Activated CD4-positive, alpha-beta T cell treated with anti-CD3 and anti-CD28 coated beads, Interleukin-2, amount 50 U/mL, for 48 hours (primary cell): ENCODE measurements around the gene DLX2.
"Not testable (repeated sequence)": the region's sequence is repeated elsewhere in the genome, so short reads cannot be mapped to it uniquely, and the experiment has no call there.

Experiments used
- DNase-seq, 2 experiments: peaks; one replicate each; pipeline ENCODE4 v3.0.0-alpha.2; 2020

Gene DLX2

DNA sequence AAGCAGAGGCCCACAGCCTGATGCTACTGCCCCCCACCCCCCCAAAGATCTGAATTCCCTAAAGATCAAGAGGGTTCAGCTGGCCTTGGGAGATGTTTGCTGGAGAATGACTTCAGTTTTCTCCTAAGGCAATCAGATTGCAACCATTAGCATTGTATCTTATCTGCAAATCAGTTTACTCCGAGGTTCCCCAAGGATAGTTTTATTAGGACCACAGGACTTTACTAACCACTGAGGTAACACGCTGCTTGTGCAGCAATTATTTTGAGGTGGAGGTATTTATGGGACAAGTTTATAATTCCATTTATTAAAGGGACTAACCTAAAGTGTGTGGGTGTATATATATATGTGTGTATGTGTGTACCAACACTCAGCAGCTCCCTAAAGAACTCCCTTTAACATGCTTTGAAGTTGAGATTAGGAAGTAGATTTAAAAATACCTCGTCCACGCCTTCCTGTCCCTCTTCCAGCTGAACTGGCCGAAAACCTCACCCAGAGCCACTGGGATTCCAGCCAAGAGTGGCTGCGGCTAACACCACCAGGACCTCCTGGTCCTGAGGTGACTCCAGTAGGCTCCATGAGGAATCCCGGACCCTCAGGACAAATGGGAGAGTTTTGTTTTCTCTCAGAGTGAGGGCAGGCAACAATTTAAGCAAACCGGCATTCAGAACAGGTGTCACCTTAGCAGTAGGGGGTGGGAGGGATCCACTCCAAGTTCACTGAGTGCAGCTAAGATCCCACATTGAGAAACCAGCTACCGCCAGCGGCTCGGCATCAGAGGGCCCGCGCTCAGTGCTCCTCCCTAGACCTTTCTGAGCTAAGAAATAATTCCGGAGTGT is 20.4 kb downstream of the DLX2 start:
- no peak for DNase-seq

DNA sequence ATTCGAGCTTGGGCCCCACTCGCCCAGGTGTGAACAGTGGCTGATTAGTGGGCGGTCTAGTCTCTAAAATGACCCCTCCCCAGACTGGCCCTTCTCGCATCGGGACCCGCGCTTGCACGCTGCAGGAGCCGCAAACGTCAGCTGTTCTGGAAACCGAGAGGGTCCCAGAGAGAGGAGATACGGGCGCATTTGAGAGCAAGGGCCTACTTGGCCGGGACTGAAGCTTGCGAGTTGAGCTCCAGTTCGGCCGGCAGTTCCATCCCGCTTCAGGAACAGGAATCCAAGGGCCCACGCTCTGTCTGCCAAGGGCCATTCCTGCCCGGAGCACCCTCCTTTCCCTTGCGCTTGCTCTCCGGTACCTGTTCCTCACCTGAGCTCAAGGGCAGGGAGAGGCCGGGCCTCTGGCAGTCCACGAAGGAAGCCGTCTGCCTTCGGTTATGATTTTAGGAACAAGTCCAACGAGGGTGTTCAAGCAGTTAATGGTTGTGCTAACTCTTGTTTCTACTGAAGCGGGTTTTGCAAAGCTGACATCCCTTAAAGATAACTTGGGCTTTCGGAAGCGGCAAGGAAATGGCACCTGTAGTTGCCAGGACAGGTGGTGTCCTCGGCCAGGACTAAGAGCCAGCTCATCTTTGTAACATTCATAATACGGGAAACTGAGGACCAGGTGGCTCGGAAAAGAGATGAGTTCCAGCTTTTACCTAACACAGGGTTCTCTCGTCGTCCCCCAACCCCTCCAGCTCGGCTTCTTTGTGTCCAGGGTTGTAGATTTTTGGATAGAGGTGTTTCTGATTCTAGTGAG is 21.3 kb downstream of the DLX2 start:
- DNase-seq: no peak

DNA sequence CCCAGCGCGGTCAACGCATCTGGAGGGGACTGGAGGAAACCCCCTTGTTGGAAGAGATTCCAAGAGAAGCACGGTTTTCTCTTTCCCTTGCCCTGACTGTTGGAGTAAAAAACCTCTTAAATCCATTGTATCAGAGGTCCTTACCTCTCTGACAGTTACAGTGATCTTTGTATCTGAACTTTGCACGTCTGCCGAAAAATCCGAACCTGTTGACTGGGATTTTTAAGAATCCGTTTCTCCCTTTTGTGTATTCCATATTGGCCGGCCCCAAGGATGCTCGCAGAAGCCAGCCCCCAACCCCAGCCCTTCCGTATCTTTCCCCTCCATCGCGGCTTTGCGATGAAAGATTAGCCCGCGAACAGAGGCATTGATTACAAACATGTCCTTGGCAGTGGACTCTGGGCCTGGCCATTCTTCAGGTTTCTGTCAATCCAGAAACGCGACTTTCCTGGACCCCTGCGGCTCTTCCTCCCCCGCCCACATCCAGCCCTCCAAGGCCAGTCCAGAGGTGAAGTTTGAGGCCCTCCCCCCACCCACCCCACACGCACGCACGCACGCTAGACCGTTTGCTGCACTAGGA is 22.0 kb downstream of the DLX2 start:
- no peak for DNase-seq

DNA sequence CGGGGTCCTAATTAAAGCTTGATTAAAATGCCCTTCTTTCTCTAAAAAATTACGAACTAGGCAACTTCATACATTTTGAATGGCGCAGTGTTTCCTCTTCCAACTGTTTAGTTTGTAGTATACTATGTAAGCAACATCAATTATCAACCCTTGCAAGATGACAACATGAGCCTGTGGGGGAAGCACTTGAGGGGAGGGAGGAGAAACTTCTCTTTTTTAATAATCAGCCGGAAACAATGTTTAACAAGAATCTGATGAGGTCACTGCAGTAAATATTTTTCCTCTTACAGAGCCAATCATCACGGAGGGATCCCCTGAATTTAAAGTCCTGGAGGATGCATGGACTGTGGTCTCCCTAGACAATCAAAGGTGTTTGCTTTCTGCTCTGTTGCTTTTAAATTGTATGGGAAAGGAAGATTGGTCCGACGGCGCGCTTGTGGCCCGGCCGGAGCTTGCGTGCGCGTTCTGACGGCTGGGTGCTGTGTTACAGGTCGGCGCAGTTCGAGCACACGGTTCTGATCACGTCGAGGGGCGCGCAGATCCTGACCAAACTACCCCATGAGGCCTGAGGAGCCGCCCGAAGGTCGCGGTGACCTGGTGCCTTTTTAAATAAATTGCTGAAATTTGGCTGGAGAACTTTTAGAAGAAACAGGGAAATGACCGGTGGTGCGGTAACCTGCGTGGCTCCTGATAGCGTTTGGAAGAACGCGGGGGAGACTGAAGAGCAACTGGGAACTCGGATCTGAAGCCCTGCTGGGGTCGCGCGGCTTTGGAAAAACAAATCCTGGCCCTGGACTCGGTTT is 22.7 kb downstream of the DLX2 start:
- DNase-seq: no peak

DNA sequence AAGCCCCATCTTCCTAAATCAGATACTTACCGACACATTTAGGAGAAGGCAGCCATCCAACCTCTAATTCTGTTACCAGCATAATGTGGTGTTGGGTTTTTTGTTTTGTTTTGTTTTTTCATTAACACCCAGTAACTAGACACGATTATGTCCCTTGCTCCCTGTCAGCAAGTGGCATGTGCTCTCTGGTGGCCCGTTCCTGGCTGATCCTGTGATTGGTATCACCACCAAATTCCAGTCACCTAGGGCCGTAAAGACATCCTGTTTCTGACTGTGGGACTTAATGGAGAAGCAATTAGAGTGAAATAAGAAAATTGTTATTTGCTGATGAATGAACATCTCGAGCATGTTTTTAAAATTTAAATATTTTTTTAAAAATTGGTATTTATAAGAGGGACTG is 23.3 kb downstream of the DLX2 start:
- DNase-seq: no peak

DNA sequence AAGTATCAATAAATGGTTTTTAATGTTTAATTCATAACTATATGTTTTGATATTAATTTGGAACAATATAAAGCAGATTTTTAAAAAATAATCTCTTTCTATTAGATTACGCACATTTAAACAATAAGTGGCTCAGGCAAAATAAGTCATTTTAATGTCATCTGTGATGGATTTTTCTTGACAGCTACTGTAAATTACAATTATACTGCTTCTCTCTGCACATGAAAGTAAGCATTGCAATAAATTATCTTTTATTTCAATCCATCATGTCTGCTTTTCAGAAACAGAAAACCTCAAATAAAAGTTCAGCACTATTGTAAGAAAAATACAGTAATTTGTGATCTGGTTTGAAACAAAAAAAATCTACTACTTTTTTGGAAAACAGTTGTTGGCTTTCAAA is 28.4 kb downstream of the DLX2 start:
- no peak for DNase-seq

DNA sequence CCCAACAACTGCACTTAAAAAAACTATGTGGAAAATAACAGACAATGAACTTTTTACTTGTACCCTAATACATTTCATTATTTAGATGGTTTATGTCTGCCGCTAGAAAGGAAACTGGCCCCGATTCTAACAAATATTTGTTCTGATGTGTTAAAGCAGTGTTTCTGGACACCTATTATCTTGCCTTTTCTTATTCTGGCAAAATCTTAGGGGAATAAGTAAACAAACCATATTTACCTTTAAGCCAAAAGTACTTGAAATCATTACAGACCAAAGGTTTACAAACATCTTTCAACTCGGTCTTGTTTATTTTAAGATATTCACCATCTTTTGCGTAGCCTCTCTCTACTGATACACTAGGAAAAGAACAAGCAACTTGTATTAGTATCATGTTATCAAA is 29.2 kb downstream of the DLX2 start:
- DNase-seq: no peak

DNA sequence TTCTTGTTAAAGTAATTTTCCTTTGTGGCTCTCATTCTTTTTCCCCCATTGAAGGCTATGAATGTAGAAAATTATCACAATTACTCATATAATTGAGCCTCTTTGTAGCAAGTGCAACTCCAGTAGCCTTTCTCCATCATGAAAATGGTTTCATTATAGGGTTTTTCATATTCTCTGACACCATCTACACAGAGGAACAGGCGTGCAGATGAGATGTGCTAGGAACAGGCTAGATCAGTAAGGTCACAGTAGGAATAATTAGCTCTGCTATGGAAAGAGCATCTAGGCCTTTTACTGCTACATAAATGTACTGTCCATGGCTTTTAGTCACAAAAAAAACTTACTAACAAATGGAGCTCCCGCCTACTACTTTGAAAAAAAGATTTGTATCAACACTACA is 30.0 kb downstream of the DLX2 start:
- no peak for DNase-seq

DNA sequence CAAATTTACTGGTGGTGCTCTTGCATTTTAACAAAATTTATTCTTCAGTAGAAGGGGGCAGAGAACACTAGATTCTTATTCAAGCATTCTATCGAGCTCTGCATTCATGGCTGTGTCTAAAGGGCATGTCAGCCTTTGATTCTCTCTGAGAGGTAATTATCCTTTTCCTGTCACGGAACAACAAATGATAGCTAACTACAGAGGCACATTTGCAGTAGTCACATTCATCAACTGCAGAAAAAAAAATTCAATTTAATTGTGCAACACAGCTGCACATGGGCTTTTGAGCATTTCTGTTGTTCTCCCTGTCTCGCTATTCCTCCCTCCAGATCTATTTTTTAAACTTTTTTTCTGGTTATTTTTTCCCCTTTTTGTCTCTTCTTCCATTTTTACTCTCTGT is 30.4 kb downstream of the DLX2 start:
- DNase-seq: no peak

DNA sequence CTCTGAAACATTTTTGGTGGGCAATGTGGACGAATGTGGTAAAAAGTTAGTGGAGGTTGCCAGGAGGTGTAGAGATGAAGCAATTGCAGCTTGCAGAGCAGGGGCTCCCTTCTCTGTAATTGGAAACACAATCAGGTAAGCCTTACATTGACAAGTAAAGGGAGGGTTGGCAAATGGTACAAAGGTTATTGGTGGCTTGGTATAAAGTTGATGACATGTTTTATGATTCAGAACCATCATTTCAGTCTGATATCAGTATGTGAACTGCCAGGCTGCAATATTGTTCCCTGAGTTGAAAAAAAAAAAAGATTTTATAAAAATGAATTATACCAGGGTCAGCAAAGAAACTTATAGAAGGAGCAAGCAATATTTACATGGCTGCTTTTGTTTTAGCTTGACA is 31.8 kb downstream of the DLX2 start:
- no peak for DNase-seq

DNA sequence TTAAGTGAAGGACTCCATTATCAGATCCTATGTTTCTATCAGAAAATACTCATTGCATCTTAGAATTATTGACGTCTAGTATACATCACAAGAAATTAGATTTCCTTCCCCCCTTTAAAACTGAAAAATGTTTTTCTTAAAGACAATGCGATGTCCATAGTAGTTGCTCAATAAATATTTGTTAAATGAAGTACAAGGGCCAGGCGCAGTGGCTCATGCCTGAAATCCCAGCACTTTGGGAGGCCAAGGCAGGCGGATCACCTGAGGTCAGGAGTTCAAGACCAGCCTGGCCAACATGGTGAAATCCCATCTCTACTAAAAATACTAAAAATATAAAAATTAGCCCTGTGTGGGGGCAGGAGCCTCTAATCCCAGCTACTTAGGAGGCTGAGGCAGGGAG is 34.8 kb downstream of the DLX2 start:
- not testable (repeated sequence) for DNase-seq

DNA sequence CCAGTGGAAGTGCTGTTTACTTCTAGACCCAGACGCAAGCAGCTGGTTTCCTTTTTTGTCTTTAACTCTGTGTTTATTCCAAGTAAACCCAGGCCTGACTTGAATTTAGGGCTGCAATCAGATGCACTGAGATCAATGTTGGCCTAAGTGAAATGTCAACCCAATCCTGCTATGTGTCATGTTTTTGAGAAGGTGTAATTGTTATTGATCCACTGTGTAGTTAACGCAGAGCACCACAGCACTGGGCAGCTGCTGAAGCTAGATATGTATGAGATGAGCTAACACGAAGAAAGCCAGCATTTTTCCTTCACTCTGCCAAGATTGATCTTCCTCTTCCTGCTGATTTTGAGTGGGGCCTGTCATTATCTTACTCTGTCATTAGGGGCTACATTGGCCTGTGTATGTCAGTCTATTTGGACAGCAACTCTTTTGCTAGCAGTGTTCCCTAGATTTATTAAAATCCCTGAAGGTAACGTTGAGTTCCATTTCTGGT is 36.3 kb downstream of the DLX2 start:
- no peak for DNase-seq

DNA sequence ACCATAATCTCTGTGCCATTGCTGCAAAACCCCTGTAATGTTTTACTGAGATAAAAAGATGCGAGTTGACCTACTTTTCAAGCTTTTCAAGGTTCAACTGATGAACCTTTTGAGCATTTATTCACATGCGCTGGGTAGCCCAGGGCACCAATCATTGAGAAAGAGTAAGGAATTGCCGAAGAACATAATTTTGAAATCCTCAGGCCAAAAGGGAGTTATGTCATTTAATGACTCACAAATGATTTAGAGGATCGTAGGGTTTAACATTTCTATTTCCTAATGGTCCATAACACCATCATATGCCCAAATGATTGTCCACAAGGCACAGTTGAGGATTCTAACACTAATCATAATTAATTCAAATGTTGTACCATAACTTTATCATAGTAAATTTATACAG is 37.6 kb downstream of the DLX2 start:
- DNase-seq: no peak

DNA sequence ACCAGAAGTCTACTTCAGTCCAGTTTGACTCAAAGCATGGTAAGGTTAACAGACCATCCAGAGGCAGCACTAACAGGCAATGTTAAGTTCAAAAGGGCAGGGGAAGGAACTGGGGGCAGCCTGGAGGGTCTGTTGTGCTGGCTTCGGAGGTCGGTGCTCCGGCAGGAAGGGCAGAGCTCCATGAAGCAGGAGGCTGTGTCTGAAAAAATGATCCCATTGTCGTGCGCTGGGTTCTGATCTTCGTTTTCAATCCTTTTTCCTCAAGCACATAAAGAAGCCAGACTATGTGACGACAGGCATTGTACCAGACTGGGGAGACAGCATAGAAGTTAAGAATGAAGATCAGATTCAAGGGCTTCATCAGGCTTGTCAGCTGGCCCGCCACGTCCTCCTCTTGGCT is 39.3 kb downstream of the DLX2 start:
- DNase-seq: no peak

DNA sequence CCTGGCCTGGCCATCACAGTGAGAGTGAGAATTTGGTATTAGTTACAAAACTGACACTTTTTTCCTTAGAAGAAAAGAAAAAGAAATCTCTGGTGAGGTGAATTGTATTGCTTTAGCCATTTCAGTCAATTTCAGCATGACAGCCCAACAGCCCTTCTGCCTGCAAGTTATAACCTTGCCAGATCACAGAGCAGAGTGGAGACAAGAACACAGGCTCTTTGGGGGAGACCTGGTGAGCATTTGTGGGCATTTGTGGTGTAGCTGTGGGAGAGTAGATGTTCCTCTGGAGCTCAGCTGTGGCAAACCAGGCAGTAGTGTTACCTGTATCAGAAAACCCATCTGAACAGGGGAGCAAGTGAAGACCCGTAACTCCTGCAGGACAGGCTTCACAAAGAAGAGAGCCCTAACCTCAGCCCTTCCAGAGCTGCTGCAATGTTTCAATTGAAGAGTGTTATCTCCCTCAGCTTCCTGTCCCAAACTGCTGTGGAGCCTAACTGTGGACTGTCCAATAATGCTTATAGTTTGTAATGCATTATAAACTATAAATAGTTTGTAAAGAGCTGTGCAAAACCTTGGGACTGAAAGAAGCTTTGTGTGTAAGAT is 40.2 kb downstream of the DLX2 start:
- no peak for DNase-seq

DNA sequence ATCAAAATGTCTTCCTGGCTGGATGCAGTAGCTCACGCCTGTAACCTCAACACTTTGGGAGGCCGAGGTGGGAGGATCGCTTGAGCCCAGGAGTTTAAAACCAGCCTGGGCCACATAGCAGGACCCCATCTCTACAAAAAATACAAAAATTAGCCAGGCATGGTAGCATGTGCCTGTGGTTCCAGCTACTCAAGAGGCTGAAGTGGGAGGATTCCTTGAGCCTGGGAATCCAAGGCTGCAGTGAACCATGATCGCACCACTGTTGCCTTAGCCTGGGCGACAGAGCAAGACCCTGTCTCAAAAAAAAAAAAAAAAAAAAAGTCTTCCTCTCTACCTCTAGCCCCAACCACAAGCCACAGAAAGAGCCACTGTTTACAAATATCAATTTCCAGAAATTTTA is 42.6 kb downstream of the DLX2 start:
- not testable (repeated sequence) for DNase-seq

DNA sequence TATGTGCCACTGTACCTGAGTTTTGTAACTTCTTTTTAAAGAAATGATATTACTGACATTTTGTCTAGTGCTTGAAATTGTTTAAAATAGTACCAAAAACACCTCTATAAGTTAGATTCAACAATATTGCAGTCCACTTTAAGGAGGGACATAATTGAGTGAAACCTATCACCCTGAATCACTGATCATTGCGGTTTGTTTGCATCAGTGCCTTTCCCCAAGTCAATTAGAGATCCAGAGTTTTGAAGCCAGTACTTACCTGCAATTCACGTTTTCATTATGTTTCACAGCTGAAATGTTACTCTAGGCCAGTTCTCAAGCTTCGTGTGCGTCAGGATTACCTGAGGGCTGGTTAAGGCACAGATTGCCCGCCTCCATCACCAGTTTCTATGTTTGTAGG is 44.0 kb downstream of the DLX2 start:
- DNase-seq: no peak

DNA sequence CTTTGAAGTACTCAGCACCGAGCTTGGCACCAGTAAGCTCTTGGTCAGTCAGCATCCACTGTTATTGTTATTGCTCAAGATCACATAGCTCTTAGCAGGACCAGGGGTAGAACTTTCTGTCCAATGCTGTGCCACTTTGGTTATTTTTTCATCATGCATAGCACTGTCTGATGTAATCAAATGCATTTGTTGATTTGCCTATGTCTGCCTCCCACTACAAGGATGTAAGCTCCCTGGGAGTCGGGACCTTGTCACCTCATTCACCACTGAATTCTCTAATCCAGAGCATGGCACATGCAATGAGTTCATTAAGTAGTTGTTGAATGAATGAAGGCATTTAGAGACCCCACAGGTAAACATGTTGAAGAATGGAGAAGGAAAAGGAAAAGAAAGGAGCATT is 46.4 kb downstream of the DLX2 start:
- no peak for DNase-seq

DNA sequence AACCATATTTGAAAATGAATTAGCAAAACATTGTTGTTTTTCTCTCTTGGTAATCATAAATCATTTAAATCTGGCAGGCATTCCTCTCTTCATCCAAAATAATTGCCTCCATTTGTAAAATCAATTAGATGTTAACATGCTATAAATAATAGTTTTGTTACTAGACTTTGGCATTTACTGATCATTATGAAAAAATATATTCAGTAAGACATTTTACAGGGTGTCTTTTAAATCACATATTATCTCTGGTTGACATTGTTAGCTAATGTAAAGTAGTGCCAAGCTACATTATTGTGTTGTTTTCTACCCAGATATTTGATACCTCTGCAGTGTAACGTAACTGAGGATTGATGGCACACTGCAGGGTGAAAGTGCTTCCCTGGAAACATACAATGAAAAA is 49.2 kb downstream of the DLX2 start:
- DNase-seq: no peak

DNA sequence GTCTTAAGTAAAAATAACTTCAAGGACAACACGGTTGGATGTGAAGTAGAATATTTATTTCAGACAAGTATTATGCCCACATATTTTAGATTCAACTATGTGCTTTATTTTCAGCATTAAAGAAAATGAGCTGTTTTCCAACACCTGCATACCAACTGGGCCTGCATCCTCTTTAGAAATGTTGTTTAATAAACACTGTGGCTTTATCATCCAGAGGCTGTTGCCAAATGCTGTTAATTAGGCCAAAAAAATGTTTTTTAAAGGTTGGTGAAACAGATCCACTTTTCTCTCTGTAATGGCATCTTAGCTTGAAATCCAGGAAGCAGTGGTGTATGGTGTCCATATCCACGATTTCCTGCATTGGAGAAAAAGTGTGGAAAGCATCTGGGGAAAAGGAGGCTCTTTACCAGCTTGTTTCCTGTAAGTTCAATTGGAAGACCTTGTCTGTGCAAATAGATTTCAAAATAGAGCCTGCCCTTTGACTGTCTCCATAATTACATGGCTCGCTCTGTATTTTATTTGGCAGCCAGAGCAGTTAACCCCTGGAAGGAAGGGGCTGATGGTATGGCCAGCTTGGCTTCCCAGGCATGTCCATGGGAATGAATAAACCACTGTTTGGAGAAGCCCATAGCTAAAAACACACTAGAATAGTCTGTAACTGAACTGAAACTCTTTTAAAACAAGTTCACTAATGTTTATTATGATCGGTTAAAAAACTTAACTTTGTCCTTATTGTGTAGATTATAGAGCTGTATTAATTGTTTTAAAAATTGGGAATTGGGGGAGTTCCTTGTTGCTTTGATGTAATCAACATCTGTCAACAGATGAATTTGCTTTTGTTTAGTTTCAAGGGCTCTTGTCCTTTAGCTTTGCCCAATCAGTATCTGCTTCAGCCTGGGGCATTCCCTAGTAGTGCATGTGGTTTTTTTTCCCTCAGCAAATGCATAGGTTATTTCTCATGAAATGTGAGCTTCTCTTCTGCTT is 50.4 kb downstream of the DLX2 start:
- no peak for DNase-seq

DNA sequence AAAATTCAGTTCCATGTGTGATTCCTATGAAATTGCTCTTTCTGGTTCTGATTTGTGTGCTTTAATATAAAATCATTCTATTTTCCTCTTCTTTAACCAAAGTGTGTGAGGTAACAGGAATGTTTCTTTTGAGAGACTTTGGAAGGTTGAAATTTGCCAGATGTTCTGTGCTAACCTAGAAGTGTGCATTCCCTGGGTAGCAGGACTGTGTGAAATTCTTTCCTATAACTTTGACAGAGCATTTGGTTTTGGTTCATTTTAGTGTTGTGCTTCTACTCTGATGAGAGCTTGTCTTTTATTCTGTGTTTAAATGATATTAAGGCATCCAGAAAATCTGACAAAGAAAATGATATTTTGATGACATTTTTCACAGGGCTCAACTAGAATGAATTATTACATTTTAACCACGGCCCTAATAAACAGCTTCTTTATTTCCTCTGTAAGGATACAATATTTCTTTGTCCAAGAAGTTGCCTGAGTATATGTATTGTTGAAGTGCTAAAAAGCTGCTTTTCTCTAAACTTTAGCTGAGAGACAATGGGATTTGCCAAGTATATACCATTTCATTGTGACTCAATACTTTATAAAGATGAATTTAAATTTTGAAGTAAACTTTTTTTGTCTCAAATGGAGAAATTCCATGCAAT is 52.1 kb downstream of the DLX2 start:
- DNase-seq: no peak
